Measurements from ENCODE around the gene MYO9B.

MYO9B gene

DNA sequence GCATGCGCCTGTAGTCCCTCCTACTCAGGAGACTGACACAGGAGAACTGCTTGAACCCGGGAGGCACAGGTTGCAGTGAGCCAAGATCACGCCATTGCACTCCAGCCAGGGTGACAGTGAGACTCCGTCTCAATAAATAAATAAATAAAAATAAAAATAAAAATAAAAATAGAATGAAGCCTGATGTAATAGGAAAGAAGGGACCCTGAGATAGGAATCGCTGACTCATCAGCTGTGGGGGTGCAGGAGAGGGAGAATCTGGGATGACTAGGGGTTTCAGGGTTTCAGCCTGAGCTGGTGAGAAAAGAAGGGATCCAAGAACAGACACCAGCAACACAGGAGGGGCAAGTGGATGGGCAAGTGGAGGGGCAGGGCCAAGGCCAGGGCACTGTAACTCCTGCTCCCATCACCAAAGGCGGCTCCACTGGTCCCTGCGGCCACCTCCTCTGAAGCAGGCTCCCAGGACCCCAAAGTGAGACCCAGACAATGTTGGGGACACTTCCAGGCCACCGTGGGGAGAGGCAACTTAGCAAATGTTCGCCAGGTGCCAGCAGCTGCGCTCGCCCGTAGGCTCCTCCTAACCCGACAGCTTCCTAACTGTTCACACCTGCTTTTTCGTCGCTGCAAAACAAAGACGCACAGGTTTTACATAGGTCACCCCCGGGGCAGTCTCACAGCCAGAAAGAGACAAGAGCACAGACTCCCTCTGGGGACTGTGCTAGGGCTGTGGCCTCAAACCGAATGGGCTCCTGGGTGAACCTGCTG, 1.5 kb upstream of the MYO9B start:
- Histone ChIP-seq H3K4me2 (ENCODE audit: low read length) (peak overlapping the region; percentile 79), H3K9me2 (ENCODE audit: low read depth, low read length) (no peaks in the 10 kb centered on the region), H3K9me3 (ENCODE audit: low read length) (no peaks in the 10 kb centered on the region), H4K20me1 (ENCODE audit: insufficient read depth, low read length) (no peaks in the 10 kb centered on the region), H3K9ac (ENCODE audit: low read length) (peak overlapping the region; percentile 97), H3F3A (ENCODE audit: insufficient read depth, low read length) (no peaks in the 10 kb centered on the region), H3K27ac (ENCODE audit: low read depth, low read length, poor library complexity, severe bottlenecking) (peak overlapping the region; percentile 98), H3K4me1 (ENCODE audit: insufficient read depth, low read length, severe bottlenecking) (peaks cover 75% of the 10 kb centered on the region), H3K36me3 (ENCODE audit: insufficient read depth, low read length) (peaks cover 44% of the 10 kb centered on the region), H2AFZ (ENCODE audit: low read length) (no peak overlapping the region), H3K4me3 (ENCODE audit: low read depth, low read length, poor library complexity, severe bottlenecking) (peak overlapping the region; percentile 93), H3K27me3 (ENCODE audit: insufficient read depth, low read length) (no peaks in the 10 kb centered on the region), H3K79me2 (ENCODE audit: insufficient read depth, low read length) (peaks cover 34% of the 10 kb centered on the region)
- TF ChIP-seq, protein P1, sequence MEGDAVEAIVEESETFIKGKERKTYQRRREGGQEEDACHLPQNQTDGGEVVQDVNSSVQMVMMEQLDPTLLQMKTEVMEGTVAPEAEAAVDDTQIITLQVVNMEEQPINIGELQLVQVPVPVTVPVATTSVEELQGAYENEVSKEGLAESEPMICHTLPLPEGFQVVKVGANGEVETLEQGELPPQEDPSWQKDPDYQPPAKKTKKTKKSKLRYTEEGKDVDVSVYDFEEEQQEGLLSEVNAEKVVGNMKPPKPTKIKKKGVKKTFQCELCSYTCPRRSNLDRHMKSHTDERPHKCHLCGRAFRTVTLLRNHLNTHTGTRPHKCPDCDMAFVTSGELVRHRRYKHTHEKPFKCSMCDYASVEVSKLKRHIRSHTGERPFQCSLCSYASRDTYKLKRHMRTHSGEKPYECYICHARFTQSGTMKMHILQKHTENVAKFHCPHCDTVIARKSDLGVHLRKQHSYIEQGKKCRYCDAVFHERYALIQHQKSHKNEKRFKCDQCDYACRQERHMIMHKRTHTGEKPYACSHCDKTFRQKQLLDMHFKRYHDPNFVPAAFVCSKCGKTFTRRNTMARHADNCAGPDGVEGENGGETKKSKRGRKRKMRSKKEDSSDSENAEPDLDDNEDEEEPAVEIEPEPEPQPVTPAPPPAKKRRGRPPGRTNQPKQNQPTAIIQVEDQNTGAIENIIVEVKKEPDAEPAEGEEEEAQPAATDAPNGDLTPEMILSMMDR (IDR thresholded peaks at IDR 0.05; ENCODE audit: low read length) = no peak; the same call in 1 of the 2 replicates
- TF ChIP-seq EZH2 (IDR thresholded peaks at IDR 0.05; ENCODE audit: borderline replicate concordance, low read length) = no peak

DNA sequence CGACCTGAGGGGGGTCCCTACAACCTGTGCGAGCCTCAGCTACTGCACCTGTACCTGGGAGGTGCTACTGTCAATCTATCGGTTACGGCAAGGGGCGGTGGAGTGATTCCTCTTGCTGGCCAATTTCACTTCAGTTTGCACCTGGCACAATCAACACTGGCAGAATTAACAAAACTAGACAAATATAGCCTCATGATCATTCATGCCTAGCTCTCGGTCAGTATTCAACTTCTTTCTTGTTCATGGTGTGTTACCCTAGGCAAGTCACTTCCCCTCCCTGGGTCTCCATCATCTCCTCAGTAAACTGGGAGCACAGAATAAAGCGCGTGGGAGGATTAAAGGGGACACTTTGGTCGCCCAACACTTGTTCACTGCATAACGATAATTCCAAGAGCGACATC, 943 bp upstream of the MYO9B start:
- Histone ChIP-seq H3K9me3 (ENCODE audit: low read length) (no peaks in the 10 kb centered on the region), H3K9ac (ENCODE audit: low read length) (peak overlapping the region; percentile 97), H3K4me1 (ENCODE audit: insufficient read depth, low read length, severe bottlenecking) (peaks cover 77% of the 10 kb centered on the region), H3K27me3 (ENCODE audit: insufficient read depth, low read length) (no peaks in the 10 kb centered on the region), H3K4me3 (ENCODE audit: low read depth, low read length, poor library complexity, severe bottlenecking) (peak overlapping the region; percentile 93), H3K9me2 (ENCODE audit: low read depth, low read length) (no peaks in the 10 kb centered on the region), H3K36me3 (ENCODE audit: insufficient read depth, low read length) (peaks cover 39% of the 10 kb centered on the region), H3K27ac (ENCODE audit: low read depth, low read length, poor library complexity, severe bottlenecking) (peak overlapping the region; percentile 98), H2AFZ (ENCODE audit: low read length) (no peak overlapping the region), H4K20me1 (ENCODE audit: insufficient read depth, low read length) (no peaks in the 10 kb centered on the region), H3K4me2 (ENCODE audit: low read length) (peak overlapping the region; percentile 79), H3F3A (ENCODE audit: insufficient read depth, low read length) (no peaks in the 10 kb centered on the region), H3K79me2 (ENCODE audit: insufficient read depth, low read length) (peaks cover 35% of the 10 kb centered on the region)
- no peak for TF ChIP-seq EZH2 (IDR thresholded peaks at IDR 0.05; ENCODE audit: borderline replicate concordance, low read length)
- TF ChIP-seq, protein P1 (IDR thresholded peaks at IDR 0.05; ENCODE audit: low read length) = no peak

DNA sequence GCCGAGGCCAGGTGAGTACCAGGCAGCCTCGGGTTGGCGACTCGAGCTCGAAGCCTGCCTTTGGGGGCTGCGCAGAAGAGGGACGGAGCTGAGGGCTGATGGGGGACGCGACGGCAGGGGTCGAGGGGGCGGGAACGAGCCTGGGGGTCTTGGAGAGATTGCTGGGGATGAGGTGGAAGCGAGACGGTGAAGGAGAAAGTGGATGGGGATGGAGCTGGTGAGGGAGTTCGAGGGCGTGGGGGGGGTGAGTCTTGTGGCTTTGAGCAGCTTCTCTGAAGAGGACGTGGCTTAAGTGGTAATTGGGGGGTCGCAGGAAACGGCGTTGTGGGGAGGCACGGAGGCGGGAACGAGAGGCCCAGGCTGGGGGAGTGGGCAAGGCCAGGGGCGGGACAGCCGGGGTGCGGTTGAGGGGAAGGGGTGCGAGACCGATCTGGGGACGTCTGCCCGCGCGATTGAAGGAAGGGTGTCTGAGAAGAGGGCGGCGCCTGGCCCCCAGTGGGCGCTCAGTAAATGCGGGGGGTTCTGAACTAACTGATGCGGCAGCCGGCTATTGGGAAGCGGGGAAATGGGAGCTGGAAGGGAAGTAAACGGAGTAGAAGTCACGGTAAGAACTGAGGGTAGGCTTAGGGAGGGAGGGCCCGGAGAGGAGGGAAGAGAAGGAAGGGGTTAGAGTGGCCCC, 426 bp downstream of the MYO9B start:
- Histone ChIP-seq H3K27ac (ENCODE audit: low read depth, low read length, poor library complexity, severe bottlenecking) (peak overlapping the region; percentile 47), H3K4me1 (ENCODE audit: insufficient read depth, low read length, severe bottlenecking) (peaks cover 72% of the 10 kb centered on the region), H3K4me3 (ENCODE audit: low read depth, low read length, poor library complexity, severe bottlenecking) (peak overlapping the region; percentile 91), H3K9me2 (ENCODE audit: low read depth, low read length) (no peaks in the 10 kb centered on the region), H3K36me3 (ENCODE audit: insufficient read depth, low read length) (peaks cover 26% of the 10 kb centered on the region), H3K9me3 (ENCODE audit: low read length) (no peaks in the 10 kb centered on the region), H4K20me1 (ENCODE audit: insufficient read depth, low read length) (no peaks in the 10 kb centered on the region), H3K79me2 (ENCODE audit: insufficient read depth, low read length) (peaks cover 40% of the 10 kb centered on the region), H3K27me3 (ENCODE audit: insufficient read depth, low read length) (no peaks in the 10 kb centered on the region), H3F3A (ENCODE audit: insufficient read depth, low read length) (no peaks in the 10 kb centered on the region), H3K4me2 (ENCODE audit: low read length) (peak overlapping the region; percentile 86), H2AFZ (ENCODE audit: low read length) (no peak overlapping the region), H3K9ac (ENCODE audit: low read length) (peak overlapping the region; percentile 91)
- TF ChIP-seq, protein P1 (IDR thresholded peaks at IDR 0.05; ENCODE audit: low read length) = no peak
- no peak for TF ChIP-seq EZH2 (IDR thresholded peaks at IDR 0.05; ENCODE audit: borderline replicate concordance, low read length)
